ENCODE data around the gene BCL6B. TPM values are rescaled to one million over a fixed set of nuclear protein-coding genes. Genes with fewer than 3 reads are reported as not detected.
A peak's percentile ranks its signal among the peaks of the same experiment; 100 is the strongest.

The BCL6B gene
- total and polyA plus RNA-seq, 12 donors, result 9.5 to 35.4 (median 15.9) TPM

- peak; percentile 64 to 81 (median 73) for TF ChIP-seq CTCF (IDR thresholded peaks at IDR 0.05)
- WGBS, 2 donors, result 86 to 93% methylated on average over 2 of the region's 2 CpGs
- Histone ChIP-seq H3K9me3 (no peaks in the 10 kb centered on the region), H3K27me3 (no peaks in the 10 kb centered on the region), H3K4me1 (peaks cover 0 to 13% (median 4%) of the 10 kb centered on the region in 9 donors), H3K36me3 (peaks cover 0 to 75% (median 15%) of the 10 kb centered on the region in 9 donors), H3K27ac (no peak overlapping the region), H3K4me3 (no peak overlapping the region)
- intact Hi-C loops (cut with DNase I), result loop anchor here (1.0 to 10.0 kb wide), 10 partner anchors 90 to 1417 kb away; no protein-coding TSS in a partner anchor
- peak in 1 of 2 donors; percentile 36 for DNase-seq
- ATAC-seq, result peak; percentile 50 to 80 (median 72)
Measured at GRCh38 chr17:7004398-7005253, 18.2 kb upstream of the BCL6B start.

GRCh38 chr17:7005716-7006115 lies 17.1 kb upstream of the BCL6B start:
- peaks cover 2 to 24% (median 12%) of the 10 kb centered on the region in 9 donors for H3K4me1 ChIP-seq
- DNase-seq (no peak), ATAC-seq (no peak)
- no peak overlapping the region for H3K4me3 ChIP-seq
- no peak overlapping the region for H3K27ac ChIP-seq
- no peaks in the 10 kb centered on the region for H3K9me3 ChIP-seq
- peaks cover 0 to 73% (median 16%) of the 10 kb centered on the region in 9 donors for H3K36me3 ChIP-seq
- TF ChIP-seq CTCF (IDR thresholded peaks at IDR 0.05), result no peak
- WGBS, 2 donors, result 76 to 90% methylated on average over 6 to 7 of the region's 7 CpGs
- H3K27me3 ChIP-seq, result no peaks in the 10 kb centered on the region
- intact Hi-C loops (cut with DNase I), result loop anchor here (1.0 to 10.0 kb wide), 6 partner anchors 91 to 341 kb away; no protein-coding TSS in a partner anchor

- H3K36me3 ChIP-seq, result peaks cover 0 to 58% (median 11%) of the 10 kb centered on the region in 9 donors
- DNase-seq, result no peak
- TF ChIP-seq CTCF (IDR thresholded peaks at IDR 0.05), result no peak
- intact Hi-C loops (cut with DNase I), result loop anchor here in 8 of 10 donors (5.0 to 10.0 kb wide), 3 partner anchors 162 to 342 kb away; no protein-coding TSS in a partner anchor
- peaks cover 6 to 34% (median 25%) of the 10 kb centered on the region in 9 donors for H3K4me1 ChIP-seq
- H3K27me3 ChIP-seq, result no peaks in the 10 kb centered on the region
- 83 to 87% methylated on average over 2 of the region's 2 CpGs for WGBS, 2 donors
- no peak overlapping the region for H3K4me3 ChIP-seq
- no peaks in the 10 kb centered on the region for H3K9me3 ChIP-seq
- ATAC-seq, result no peak
- no peak overlapping the region for H3K27ac ChIP-seq
Measured at GRCh38 chr17:7007143-7007542, 15.7 kb upstream of the BCL6B start.

- peaks cover 10 to 49% (median 41%) of the 10 kb centered on the region in 9 donors for H3K4me1 ChIP-seq
- TF ChIP-seq CTCF (IDR thresholded peaks at IDR 0.05), result no peak
- ATAC-seq (no peak), DNase-seq (no peak)
- 88 to 94% methylated on average over 2 of the region's 2 CpGs for WGBS, 2 donors
- H3K27me3 ChIP-seq, result no peaks in the 10 kb centered on the region
- peak overlapping the region in 4 of 10 donors; percentile 87 to 98 (median 98) for H3K4me3 ChIP-seq
- H3K36me3 ChIP-seq, result peaks cover 0 to 43% (median 6%) of the 10 kb centered on the region in 9 donors
- no peaks in the 10 kb centered on the region for H3K9me3 ChIP-seq
- intact Hi-C loops (cut with DNase I), result loop anchor here in 6 of 10 donors (10.0 kb wide), 2 partner anchors 256 to 346 kb away; partner anchors contain the start of gene XAF1 (in 5 of the 6)
- H3K27ac ChIP-seq, result no peak overlapping the region
Measured at GRCh38 chr17:7010523-7010922, 12.3 kb upstream of the BCL6B start.
